ENCODE results near the gene ERG28. TPM values are rescaled to one million over a fixed set of nuclear protein-coding genes. Genes with fewer than 3 reads are reported as not detected.

The ERG28 gene
- total and polyA plus RNA-seq, 2 donors (not counting 1 experiment from before 2014, with no cell fraction given) = 13.5 to 43.9 TPM

GRCh38 chr14:75628816-75629215 lies 31.9 kb downstream of the ERG28 start:
- Histone ChIP-seq H3K27ac (ENCODE audit: insufficient read depth, low read length) (no peak overlapping the region), H3K4me3 (replicated peaks in 1 of 4; ENCODE audit: control extremely low read depth in 1 of 4, insufficient read depth in 1 of 4, low read depth in 3 of 4, low read length in 4 of 4) (no peak overlapping the region), H3K79me2 (ENCODE audit: control insufficient read depth, insufficient read depth, low read length) (no peaks in the 10 kb centered on the region), H2AFZ (ENCODE audit: low read length) (no peak overlapping the region), H3K9me3 (ENCODE audit: control insufficient read depth, insufficient read depth, low read depth, low read length) (no peaks in the 10 kb centered on the region), H4K20me1 (ENCODE audit: control insufficient read depth, extremely low read depth, insufficient read depth, low read length) (no peaks in the 10 kb centered on the region), H3K27me3 (ENCODE audit: control insufficient read depth, insufficient read depth, low read length) (peaks cover 3% of the 10 kb centered on the region), H3K36me3 (ENCODE audit: control insufficient read depth, insufficient read depth, low read length) (no peaks in the 10 kb centered on the region), H3K4me2 (ENCODE audit: extremely low read depth, insufficient read depth, low read length) (no peak overlapping the region), H3K4me1 (ENCODE audit: control insufficient read depth, extremely low read depth, insufficient read depth, low read length) (no peaks in the 10 kb centered on the region), H3K9ac (ENCODE audit: insufficient read depth, low read length) (no peak overlapping the region)
- TF ChIP-seq CTCF (conservative IDR thresholded peaks at IDR 0.05 in 1 of 2, IDR thresholded peaks at IDR 0.05 in 1 of 2; ENCODE audit: low read depth in 1 of 2, low read length in 2 of 2) (no peak), EZH2 (IDR thresholded peaks at IDR 0.05; ENCODE audit: low read length, missing control alignments) (no peak)
- peak in 1 of 2 donors; percentile 64 for DNase-seq (ENCODE audit: low read depth in 2 of 2)

- H4K20me1 ChIP-seq (ENCODE audit: control insufficient read depth, extremely low read depth, insufficient read depth, low read length) = no peaks in the 10 kb centered on the region
- H3K9me3 ChIP-seq (ENCODE audit: control insufficient read depth, insufficient read depth, low read depth, low read length) = no peaks in the 10 kb centered on the region
- H3K36me3 ChIP-seq (ENCODE audit: control insufficient read depth, insufficient read depth, low read length) = no peaks in the 10 kb centered on the region
- H3K4me1 ChIP-seq (ENCODE audit: control insufficient read depth, extremely low read depth, insufficient read depth, low read length) = no peaks in the 10 kb centered on the region
- peaks cover 3% of the 10 kb centered on the region for H3K27me3 ChIP-seq (ENCODE audit: control insufficient read depth, insufficient read depth, low read length)
- no peak overlapping the region for H3K4me3 ChIP-seq (replicated peaks in 1 of 4; ENCODE audit: control extremely low read depth in 1 of 4, insufficient read depth in 1 of 4, low read depth in 3 of 4, low read length in 4 of 4)
- no peak overlapping the region for H2AFZ ChIP-seq (ENCODE audit: low read length)
- H3K9ac ChIP-seq (ENCODE audit: insufficient read depth, low read length) = no peak overlapping the region
- no peaks in the 10 kb centered on the region for H3K79me2 ChIP-seq (ENCODE audit: control insufficient read depth, insufficient read depth, low read length)
- DNase-seq (ENCODE audit: low read depth in 2 of 2) = no peak
- H3K4me2 ChIP-seq (ENCODE audit: extremely low read depth, insufficient read depth, low read length) = no peak overlapping the region
- H3K27ac ChIP-seq (ENCODE audit: insufficient read depth, low read length) = no peak overlapping the region
- TF ChIP-seq EZH2 (IDR thresholded peaks at IDR 0.05; ENCODE audit: low read length, missing control alignments) (no peak), CTCF (conservative IDR thresholded peaks at IDR 0.05 in 1 of 2, IDR thresholded peaks at IDR 0.05 in 1 of 2; ENCODE audit: low read depth in 1 of 2, low read length in 2 of 2) (no peak)
These were observed 33.3 kb downstream of the ERG28 start for GRCh38 chr14:75627406-75627805.

GRCh38 chr14:75626863-75627262 lies 33.8 kb downstream of the ERG28 start:
- H3K79me2 ChIP-seq (ENCODE audit: control insufficient read depth, insufficient read depth, low read length) = no peaks in the 10 kb centered on the region
- H3K4me1 ChIP-seq (ENCODE audit: control insufficient read depth, extremely low read depth, insufficient read depth, low read length) = no peaks in the 10 kb centered on the region
- H3K4me2 ChIP-seq (ENCODE audit: extremely low read depth, insufficient read depth, low read length) = no peak overlapping the region
- peak in 1 of 2 donors; percentile 38 for DNase-seq (ENCODE audit: low read depth in 2 of 2)
- no peaks in the 10 kb centered on the region for H3K36me3 ChIP-seq (ENCODE audit: control insufficient read depth, insufficient read depth, low read length)
- no peak for TF ChIP-seq EZH2 (IDR thresholded peaks at IDR 0.05; ENCODE audit: low read length, missing control alignments)
- no peak for TF ChIP-seq CTCF (conservative IDR thresholded peaks at IDR 0.05 in 1 of 2, IDR thresholded peaks at IDR 0.05 in 1 of 2; ENCODE audit: low read depth in 1 of 2, low read length in 2 of 2)
- no peak overlapping the region for H2AFZ ChIP-seq (ENCODE audit: low read length)
- H4K20me1 ChIP-seq (ENCODE audit: control insufficient read depth, extremely low read depth, insufficient read depth, low read length) = no peaks in the 10 kb centered on the region
- no peak overlapping the region for H3K27ac ChIP-seq (ENCODE audit: insufficient read depth, low read length)
- H3K4me3 ChIP-seq (replicated peaks in 1 of 4; ENCODE audit: control extremely low read depth in 1 of 4, insufficient read depth in 1 of 4, low read depth in 3 of 4, low read length in 4 of 4) = no peak overlapping the region
- H3K9ac ChIP-seq (ENCODE audit: insufficient read depth, low read length) = no peak overlapping the region
- H3K9me3 ChIP-seq (ENCODE audit: control insufficient read depth, insufficient read depth, low read depth, low read length) = no peaks in the 10 kb centered on the region
- H3K27me3 ChIP-seq (ENCODE audit: control insufficient read depth, insufficient read depth, low read length) = peaks cover 3% of the 10 kb centered on the region

Measured in fibroblast of lung (primary cell).